H1 (cell line): ENCODE data around the gene BIK. TPM values are rescaled to one million over a fixed set of nuclear protein-coding genes. Genes with fewer than 3 reads are reported as not detected.

Experiments
- CTCF ChIA-PET: fragments of 300-600 bp; sonication (Branson Sonifier 250); formaldehyde crosslinking; loops from one replicate; lab custom pipeline; 2021; ENCODE audit not compliant: partially characterized antibody; lab: Charles Lee
- POLR2A ChIA-PET: fragments of 300-600 bp; sonication (Branson Sonifier 250); formaldehyde crosslinking; loops from one replicate; lab custom pipeline; 2021; ENCODE audit warnings: inconsistent platforms; ENCODE audit not compliant: partially characterized antibody; lab: Charles Lee
- DNase-seq, 2 experiments: peaks; one replicate each; pipeline versions ENCODE4 v3.0.0 to v3.0.0-alpha.2; 2010 to 2022; ENCODE audit warnings: low spot score in 2 of 2, low read depth in 1 of 2, mixed read lengths in 1 of 2
- FAIRE-seq: peaks from 2 replicates; lab custom pipeline; 2011; peaks lifted over from hg19 to GRCh38; lab: Jason Lieb, UNC
- H2AFZ ChIP-seq: 2 replicates; pipeline ENCODE4 v1.8.1; 2012; ENCODE audit warnings: low read length, inconsistent platforms
- H2AK5ac ChIP-seq: 2 replicates; pipeline ENCODE4 v1.6.1; 2013; ENCODE audit warnings: low read depth, low read length
- H2BK120ac ChIP-seq: replicated peaks from 2 replicates; pipeline ENCODE3; 2013; ENCODE audit warnings: low read depth, low read length, inconsistent platforms
- H2BK12ac ChIP-seq: 2 replicates; pipeline ENCODE4 v1.6.1; 2013; ENCODE audit warnings: low read depth, low read length
- H2BK15ac ChIP-seq: 2 replicates; pipeline ENCODE4 v1.6.1; 2013; ENCODE audit warnings: low read length
- H2BK20ac ChIP-seq: 2 replicates; pipeline ENCODE4 v1.6.1; 2013; ENCODE audit warnings: low read length
- H2BK5ac ChIP-seq: 2 replicates; pipeline ENCODE4 v1.6.1; 2013; ENCODE audit warnings: low read depth, low read length
- H3K14ac ChIP-seq: 2 replicates; pipeline ENCODE4 v1.6.1; 2013; ENCODE audit warnings: inconsistent platforms; ENCODE audit not compliant: insufficient read length
- H3K18ac ChIP-seq: 2 replicates; pipeline ENCODE4 v1.6.1; 2013; ENCODE audit warnings: low read length; ENCODE audit errors: extremely low read depth
- H3K23ac ChIP-seq: 2 replicates; pipeline ENCODE4 v1.6.1; 2013; ENCODE audit warnings: inconsistent platforms; ENCODE audit not compliant: insufficient read length
- H3K23me2 ChIP-seq: 2 replicates; pipeline ENCODE4 v1.6.1; 2013; ENCODE audit warnings: low read depth, low read length
- H3K27ac ChIP-seq: 2 replicates; pipeline ENCODE4 v1.6.1; 2011; ENCODE audit warnings: low read depth, low read length, inconsistent platforms
- H3K27me3 ChIP-seq, 4 experiments: replicated peaks in 1 of 4; 1 replicate in 1 of 4; 2 replicates in 3 of 4; pipeline versions ENCODE4 v1.6.1 to v1.8.1; 2011 to 2013; ENCODE audit warnings: low read length in 3 of 4, mild to moderate bottlenecking in 3 of 4, inconsistent platforms in 2 of 4, mixed read lengths in 2 of 4, moderate library complexity in 1 of 4; ENCODE audit not compliant: control insufficient read depth in 3 of 4, insufficient read depth in 3 of 4; ENCODE audit errors: extremely low read depth in 1 of 4
- H3K36me3 ChIP-seq, 4 experiments: 2 replicates each; pipeline versions ENCODE4 v1.6.1 to v1.8.1; 2011 to 2013; ENCODE audit warnings: mild to moderate bottlenecking in 4 of 4, low read length in 3 of 4, moderate library complexity in 2 of 4, control low read depth in 1 of 4, inconsistent platforms in 1 of 4; ENCODE audit not compliant: insufficient read depth in 4 of 4, control insufficient read depth in 2 of 4
- H3K4ac ChIP-seq: replicated peaks from 2 replicates; pipeline ENCODE3; 2013; ENCODE audit warnings: low read length, low read depth, mixed read lengths, inconsistent platforms; ENCODE audit not compliant: insufficient read length
- H3K4me1 ChIP-seq, 4 experiments: replicated peaks in 1 of 4; 1 replicate in 1 of 4; 2 replicates in 3 of 4; pipeline versions ENCODE4 v1.6.1 to v1.8.1; 2011 to 2013; ENCODE audit warnings: low read length in 3 of 4, inconsistent platforms in 2 of 4, mixed read lengths in 1 of 4; ENCODE audit not compliant: insufficient read depth in 4 of 4, control insufficient read depth in 3 of 4
- H3K4me2 ChIP-seq, 2 experiments: 2 replicates each; pipeline versions ENCODE4 v1.6.1 to v1.8.1; 2011 to 2013; ENCODE audit warnings: low read depth in 2 of 2, low read length in 2 of 2, control low read depth in 1 of 2, inconsistent platforms in 1 of 2, mild to moderate bottlenecking in 1 of 2; ENCODE audit not compliant: insufficient read depth in 1 of 2
- H3K4me3 ChIP-seq, 4 experiments: fragments of 200-600, 300-600 bp in 1 of 4; sonication (generic), shearing (Covaris generic), sonication (Bioruptor Twin) in 1 of 4; 2 replicates each; pipeline versions ENCODE4 v1.5.1 to v1.8.1; 2011 to 2016; ENCODE audit warnings: low read length in 4 of 4, low read depth in 3 of 4, control low read depth in 2 of 4, inconsistent platforms in 2 of 4, mild to moderate bottlenecking in 2 of 4, mixed read lengths in 1 of 4, moderate library complexity in 1 of 4; ENCODE audit not compliant: insufficient read depth in 2 of 4; ENCODE audit errors: extremely low read depth in 1 of 4
- H3K56ac ChIP-seq: replicated peaks from 2 replicates; pipeline ENCODE3; 2013; ENCODE audit warnings: low read depth, mild to moderate bottlenecking, mixed read lengths, low read length, inconsistent platforms; ENCODE audit not compliant: insufficient read length
- H3K79me1 ChIP-seq: 2 replicates; pipeline ENCODE4 v1.6.1; 2013; ENCODE audit warnings: low read depth, low read length, control low read depth
- H3K79me2 ChIP-seq, 2 experiments: 2 replicates each; pipeline versions ENCODE4 v1.6.1 to v1.8.1; 2012 to 2013; ENCODE audit warnings: low read length in 2 of 2, mild to moderate bottlenecking in 2 of 2, inconsistent platforms in 1 of 2; ENCODE audit not compliant: insufficient read depth in 2 of 2, control insufficient read depth in 1 of 2
- H3K9ac ChIP-seq, 4 experiments: replicated peaks in 1 of 4; 1 replicate in 1 of 4; 2 replicates in 3 of 4; pipeline versions ENCODE4 v1.6.1 to v1.8.1; 2011 to 2013; ENCODE audit warnings: low read depth in 3 of 4, low read length in 3 of 4, control low read depth in 2 of 4, mild to moderate bottlenecking in 2 of 4, moderate library complexity in 2 of 4, inconsistent platforms in 1 of 4; ENCODE audit errors: extremely low read depth in 1 of 4
- H3K9me3 ChIP-seq, 2 experiments: 2 replicates each; pipeline versions ENCODE4 v1.6.1 to v1.8.1; 2012 to 2013; ENCODE audit warnings: mild to moderate bottlenecking in 2 of 2, moderate library complexity in 2 of 2, control low read depth in 1 of 2, inconsistent platforms in 1 of 2, low read depth in 1 of 2, low read length in 1 of 2, mixed read lengths in 1 of 2; ENCODE audit not compliant: insufficient read depth in 2 of 2
- H4K20me1 ChIP-seq, 2 experiments: replicated peaks in 1 of 2; 2 replicates each; pipeline versions ENCODE3 to v1.8.1; 2011 to 2013; ENCODE audit warnings: inconsistent platforms in 2 of 2, low read length in 2 of 2, mild to moderate bottlenecking in 1 of 2; ENCODE audit not compliant: insufficient read depth in 2 of 2, control insufficient read depth in 1 of 2
- H4K5ac ChIP-seq: 2 replicates; pipeline ENCODE4 v1.6.1; 2013; ENCODE audit warnings: low read length, low read depth, mixed read lengths, inconsistent platforms; ENCODE audit not compliant: insufficient read length
- H4K8ac ChIP-seq: 2 replicates; pipeline ENCODE4 v1.8.0; 2013; ENCODE audit warnings: mild to moderate bottlenecking, moderate library complexity, low read length, inconsistent platforms; ENCODE audit not compliant: insufficient read depth; ENCODE audit errors: extremely low read depth
- H4K91ac ChIP-seq: replicated peaks from 2 replicates; pipeline ENCODE3; 2013; ENCODE audit warnings: low read length, mixed read lengths, inconsistent platforms; ENCODE audit not compliant: insufficient read length
- NRF1 ChIP-seq: IDR thresholded peaks from 2 replicates; pipeline ENCODE4 v1.6.1; 2011; ENCODE audit warnings: mild to moderate bottlenecking, low read depth, low read length, improper control_type of control experiment
- RFX5 ChIP-seq: IDR thresholded peaks from 2 replicates; pipeline ENCODE4 v1.6.1; 2011; ENCODE audit warnings: low read depth, low read length, improper control_type of control experiment, borderline replicate concordance
- TAF7 ChIP-seq: optimal IDR thresholded peaks from 2 replicates; pipeline ENCODE3; 2011; ENCODE audit warnings: low read depth, mild to moderate bottlenecking, inconsistent platforms, low read length, moderate library complexity, borderline replicate concordance
- WGBS, 2 experiments: shearing (Covaris generic) in 1 of 2; methylation state at CpG; one replicate each; pipeline versions ENCODE4 v1.1.6 to v1.1.7; 2013 to 2015; ENCODE audit warnings: low lambda C conversion rate in 2 of 2, mixed read lengths in 2 of 2, inconsistent platforms in 1 of 2, low coverage in 1 of 2, missing lambda C conversion rate in 1 of 2; ENCODE audit not compliant: insufficient replicate concordance in 2 of 2, insufficient coverage in 1 of 2, insufficient read length in 1 of 2; ENCODE audit errors: extremely low coverage in 1 of 2, missing lambda C conversion rate in 1 of 2; 5-methylcytosine and 5-hydroxymethylcytosine counted together
- polyA plus RNA-seq, 7 experiments: library from polyadenylated mRNA; depleted of rRNA in 3 of 7; stranded (reverse) in 5 of 7; unstranded in 2 of 7; fragments of >200 nt in 5 of 7; fragments of 200-250 nt in 2 of 7; gene quantifications; 1 replicate in 5 of 7; 2 replicates in 1 of 7; 4 replicates in 1 of 7; pipeline versions ENCODE4 v1.2.1 to v1.2.3, GENCODE V29; 2011 to 2013; ENCODE audit warnings: missing spikeins in 2 of 7, mixed read lengths in 2 of 7
- total RNA-seq: library from RNA; stranded (reverse); fragmentation: NEBNext Ultra II Directional; extraction: Animal tissue kit (Norgen Biotek cat#: 25700); gene quantifications from 2 replicates; pipeline ENCODE4 v1.2.1, GENCODE V29; 2021
- TF ChIP-seq, protein P1 (sequence below): IDR thresholded peaks from 2 replicates; pipeline ENCODE4 v1.6.1; 2011; ENCODE audit warnings: low read length, improper control_type of control experiment

BIK gene
- total and polyA plus RNA-seq, 2 of the 8 experiments (the other 6 are each of a cell fraction or from before 2014, with no cell fraction given), result 3.3 to 5.5 TPM

DNA sequence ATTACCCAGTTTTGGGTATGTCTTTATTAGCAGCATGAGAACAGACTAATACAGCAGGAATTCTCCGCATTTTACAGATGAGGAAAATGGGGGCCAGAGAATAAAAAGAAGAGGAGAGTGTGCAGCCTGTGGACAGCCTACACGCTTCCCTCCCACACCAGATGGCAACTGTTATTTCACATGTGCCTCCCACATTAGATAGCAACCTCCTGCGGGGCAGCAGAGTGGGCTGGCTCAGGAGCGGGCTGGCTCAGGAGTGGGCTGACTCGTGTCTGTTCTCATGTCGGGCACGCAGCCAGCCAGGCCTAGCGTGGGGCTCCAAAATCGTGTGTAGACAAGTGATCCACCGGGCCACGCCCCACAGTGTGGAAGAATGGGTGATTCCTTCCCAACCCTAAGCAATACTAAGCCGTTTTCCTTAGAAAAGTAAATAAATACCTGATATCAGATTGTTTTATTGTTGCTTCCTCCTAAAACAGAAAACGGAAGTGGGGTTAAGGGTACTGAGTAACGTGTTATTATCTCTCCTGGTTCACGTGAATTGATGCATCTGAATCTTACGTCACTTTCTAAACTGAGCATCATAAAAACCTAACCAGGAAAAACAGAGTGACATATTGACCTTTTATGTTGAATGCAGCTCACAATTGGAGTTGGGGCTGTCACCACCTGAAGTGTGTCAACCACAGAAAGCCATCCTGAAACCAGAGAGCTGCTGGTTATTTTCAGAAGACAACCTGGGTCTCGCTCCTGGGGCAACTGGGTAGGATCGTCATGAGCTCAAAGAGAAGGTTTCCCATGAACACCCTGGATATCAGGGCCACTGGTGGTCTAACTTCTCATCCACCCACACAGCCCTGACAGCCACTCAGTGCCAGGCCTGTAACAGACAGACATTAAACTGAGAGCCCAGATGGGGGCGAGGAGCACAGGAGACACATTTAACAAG is 24.6 kb upstream of the BIK start:
- Histone ChIP-seq H4K91ac (no peak overlapping the region), H2BK120ac (no peak overlapping the region), H3K9ac (no peak overlapping the region; a peak in 1 of 7 replicates), H2AK5ac (no peak overlapping the region), H3K23me2 (peaks cover 5% of the 10 kb centered on the region), H3K56ac (no peak overlapping the region), H3K4ac (no peak overlapping the region), H3K79me1 (no peaks in the 10 kb centered on the region), H2AFZ (no peak overlapping the region), H2BK15ac (no peak overlapping the region), H3K4me3 (no peak overlapping the region), H4K20me1 (no peaks in the 10 kb centered on the region), H3K79me2 (no peaks in the 10 kb centered on the region), H3K4me2 (no peak overlapping the region), H3K4me1 (no peaks in the 10 kb centered on the region), H2BK12ac (no peak overlapping the region), H3K9me3 (no peaks in the 10 kb centered on the region), H4K8ac (no peak overlapping the region), H2BK5ac (no peak overlapping the region), H3K23ac (no peak overlapping the region), H3K27me3 (no peaks in the 10 kb centered on the region), H3K27ac (no peak overlapping the region), H3K18ac (no peak overlapping the region), H2BK20ac (no peak overlapping the region), H3K36me3 (no peaks in the 10 kb centered on the region; a peak in 1 of 8 replicates), H4K5ac (no peak overlapping the region), H3K14ac (no peak overlapping the region)
- WGBS, 2 experiments, result 89% methylated on average over 19 of the region's 19 CpGs; no CpG with 5 or more reads in 1 of the 2 experiments
- ChIA-PET CTCF (interaction anchor here (0.8 to 1.8 kb wide), 5 partner anchors 12 to 222 kb away, joined by 3 to 9 read pairs (median 3); no protein-coding TSS in a partner anchor), POLR2A (interaction anchor here (1.7 to 2.6 kb wide), 2 partner anchors 57 to 71 kb away, joined by 3 to 9 read pairs; partner anchors contain the start of gene PACSIN2)
- DNase-seq (no peak), FAIRE-seq (no peak)
- TF ChIP-seq NRF1 (no peak), TAF7 (no peak), RFX5 (no peak)
- TF ChIP-seq, protein P1, sequence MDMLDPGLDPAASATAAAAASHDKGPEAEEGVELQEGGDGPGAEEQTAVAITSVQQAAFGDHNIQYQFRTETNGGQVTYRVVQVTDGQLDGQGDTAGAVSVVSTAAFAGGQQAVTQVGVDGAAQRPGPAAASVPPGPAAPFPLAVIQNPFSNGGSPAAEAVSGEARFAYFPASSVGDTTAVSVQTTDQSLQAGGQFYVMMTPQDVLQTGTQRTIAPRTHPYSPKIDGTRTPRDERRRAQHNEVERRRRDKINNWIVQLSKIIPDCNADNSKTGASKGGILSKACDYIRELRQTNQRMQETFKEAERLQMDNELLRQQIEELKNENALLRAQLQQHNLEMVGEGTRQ, result no peak
